ENCODE results near the gene KCND3.

The KCND3 gene

DNA sequence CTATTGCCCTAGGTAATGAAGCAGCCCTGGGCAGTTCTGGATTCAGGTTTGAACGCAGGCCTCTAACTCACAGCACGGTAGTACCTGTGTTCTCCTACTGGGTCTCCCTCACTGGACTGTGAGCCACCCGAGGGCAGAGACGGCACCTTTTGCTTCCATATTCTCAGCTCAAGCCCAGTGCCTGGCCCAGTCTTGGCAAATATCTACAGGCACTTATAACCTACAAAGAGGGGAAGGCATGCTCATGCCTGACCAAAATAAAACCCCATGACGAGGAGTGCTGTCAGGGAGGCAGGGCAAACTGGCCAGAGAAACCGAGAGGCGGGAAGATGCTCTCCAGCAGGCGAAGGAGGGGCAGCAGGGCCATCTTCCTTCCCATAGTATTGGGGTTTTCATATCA lies 142.6 kb downstream of the KCND3 start:
- no peak for TF ChIP-seq ZFX (IDR thresholded peaks at IDR 0.05)
- TF ChIP-seq, protein P1, sequence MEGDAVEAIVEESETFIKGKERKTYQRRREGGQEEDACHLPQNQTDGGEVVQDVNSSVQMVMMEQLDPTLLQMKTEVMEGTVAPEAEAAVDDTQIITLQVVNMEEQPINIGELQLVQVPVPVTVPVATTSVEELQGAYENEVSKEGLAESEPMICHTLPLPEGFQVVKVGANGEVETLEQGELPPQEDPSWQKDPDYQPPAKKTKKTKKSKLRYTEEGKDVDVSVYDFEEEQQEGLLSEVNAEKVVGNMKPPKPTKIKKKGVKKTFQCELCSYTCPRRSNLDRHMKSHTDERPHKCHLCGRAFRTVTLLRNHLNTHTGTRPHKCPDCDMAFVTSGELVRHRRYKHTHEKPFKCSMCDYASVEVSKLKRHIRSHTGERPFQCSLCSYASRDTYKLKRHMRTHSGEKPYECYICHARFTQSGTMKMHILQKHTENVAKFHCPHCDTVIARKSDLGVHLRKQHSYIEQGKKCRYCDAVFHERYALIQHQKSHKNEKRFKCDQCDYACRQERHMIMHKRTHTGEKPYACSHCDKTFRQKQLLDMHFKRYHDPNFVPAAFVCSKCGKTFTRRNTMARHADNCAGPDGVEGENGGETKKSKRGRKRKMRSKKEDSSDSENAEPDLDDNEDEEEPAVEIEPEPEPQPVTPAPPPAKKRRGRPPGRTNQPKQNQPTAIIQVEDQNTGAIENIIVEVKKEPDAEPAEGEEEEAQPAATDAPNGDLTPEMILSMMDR (conservative IDR thresholded peaks at IDR 0.05) = no peak

DNA sequence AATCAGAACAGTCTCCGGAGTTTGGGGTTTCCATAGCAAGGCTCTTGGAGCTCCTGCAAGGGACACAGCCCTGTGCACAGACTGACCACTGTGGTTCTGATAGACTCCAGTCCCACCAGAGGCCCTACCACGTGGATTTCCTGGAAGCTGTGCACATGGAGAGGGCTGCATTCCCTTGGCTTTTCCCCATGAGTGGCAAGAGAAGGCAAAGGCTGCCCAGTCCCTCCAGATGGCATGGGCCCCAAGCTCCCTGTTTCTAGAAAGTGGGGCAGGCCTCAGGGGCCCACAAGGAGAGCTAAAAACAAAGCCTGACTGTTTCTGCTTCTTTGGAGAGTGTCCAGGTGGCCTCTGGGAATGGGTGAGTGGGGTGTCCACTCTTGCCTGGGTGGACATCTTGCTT lies 146.3 kb downstream of the KCND3 start:
- TF ChIP-seq, protein P1 (conservative IDR thresholded peaks at IDR 0.05) = no peak
- TF ChIP-seq ZFX (IDR thresholded peaks at IDR 0.05) = no peak

More for the DNA sequence above, 142.6 kb downstream of the KCND3 start:
- H3K27ac ChIP-seq = no peak overlapping the region

DNA sequence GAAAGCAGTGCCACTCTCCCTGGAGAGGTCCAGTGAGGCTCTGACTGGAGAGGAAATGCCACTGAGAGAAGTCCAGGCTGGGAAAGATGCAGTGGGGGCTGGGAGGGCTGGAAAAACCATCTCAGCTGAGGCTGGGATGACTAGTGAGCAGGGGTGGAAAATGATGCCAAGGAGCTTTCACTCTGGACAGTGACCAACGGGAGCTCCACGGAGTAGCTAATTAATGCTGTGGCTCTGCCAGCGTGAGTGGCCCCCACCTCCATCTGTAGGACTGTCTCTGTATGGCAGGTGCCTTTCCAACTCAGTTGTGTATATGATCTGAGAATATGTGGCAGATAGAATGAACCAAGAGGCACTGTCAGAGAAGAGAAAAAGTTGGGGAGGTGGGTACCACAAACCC lies 147.1 kb downstream of the KCND3 start:
- TF ChIP-seq, protein P1 (conservative IDR thresholded peaks at IDR 0.05) = no peak
- TF ChIP-seq ZFX (IDR thresholded peaks at IDR 0.05) = no peak
- peak overlapping the region; percentile 68 for H3K27ac ChIP-seq

More for the DNA sequence above, 146.3 kb downstream of the KCND3 start:
- H3K27ac ChIP-seq = no peak overlapping the region

DNA sequence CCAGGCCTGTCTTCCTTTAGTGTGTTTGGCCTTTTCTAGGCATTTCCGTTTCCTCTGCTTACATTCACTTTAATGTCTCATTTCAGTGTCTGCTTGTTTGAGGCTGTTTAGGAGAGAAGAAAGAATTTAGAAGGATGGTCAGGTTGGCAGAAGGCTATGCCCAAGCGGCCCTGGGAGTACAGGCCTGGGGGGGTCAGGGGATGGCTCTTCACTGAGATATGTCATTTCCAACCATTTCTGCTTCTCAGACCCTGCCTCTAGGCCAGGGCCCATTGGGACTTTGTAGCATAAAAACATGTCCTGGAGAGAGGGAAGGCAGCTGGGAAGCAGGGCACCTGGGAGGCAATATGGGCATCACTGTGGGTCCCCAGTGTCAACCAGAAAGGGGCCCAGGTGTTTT lies 147.7 kb downstream of the KCND3 start:
- TF ChIP-seq ZFX (IDR thresholded peaks at IDR 0.05) = no peak
- TF ChIP-seq, protein P1 (conservative IDR thresholded peaks at IDR 0.05) = no peak
- peak overlapping the region; percentile 68 for H3K27ac ChIP-seq

DNA sequence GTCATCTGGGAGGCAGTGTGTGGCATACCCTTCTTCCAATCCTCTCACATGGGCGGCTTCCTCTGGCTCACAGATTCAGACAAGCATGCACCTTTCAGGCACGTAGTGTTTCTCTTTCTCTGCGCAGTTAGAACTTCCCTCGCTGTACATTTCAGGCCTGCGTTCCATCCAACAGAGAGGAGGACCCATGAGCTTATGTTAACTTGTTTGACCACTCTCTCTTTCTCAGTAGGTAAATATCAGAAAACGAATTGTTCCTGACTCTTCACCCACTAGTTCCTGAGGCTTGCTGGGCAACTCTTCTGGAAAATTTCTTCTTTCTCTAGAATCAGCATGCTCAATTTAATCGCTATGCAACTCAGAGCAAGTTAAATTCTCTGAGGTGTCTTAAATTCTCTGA lies 148.3 kb downstream of the KCND3 start:
- H3K27ac ChIP-seq = peak overlapping the region; percentile 68
- TF ChIP-seq ZFX (IDR thresholded peaks at IDR 0.05) = no peak
- TF ChIP-seq, protein P1 (conservative IDR thresholded peaks at IDR 0.05) = no peak

DNA sequence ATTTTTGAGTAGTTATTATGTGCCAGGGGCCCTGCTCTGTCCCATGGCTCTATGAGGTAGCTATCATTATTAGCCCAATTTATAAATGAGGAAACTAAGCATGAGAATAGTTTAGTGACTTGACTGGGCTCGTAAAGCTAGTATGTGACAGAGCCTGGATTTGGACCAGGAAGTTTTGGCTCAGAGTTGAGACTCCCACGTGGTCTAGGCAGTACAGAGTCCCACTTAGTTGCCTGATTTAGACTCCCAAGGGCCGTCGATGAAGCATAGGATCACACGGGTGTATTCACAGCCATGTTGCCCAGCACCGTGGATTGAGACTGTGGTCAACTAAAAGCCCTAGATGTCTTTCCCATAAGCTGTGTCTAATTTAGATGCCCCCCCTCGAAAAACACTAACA lies 152.1 kb downstream of the KCND3 start:
- no peak for TF ChIP-seq ZFX (IDR thresholded peaks at IDR 0.05)
- TF ChIP-seq, protein P1 (conservative IDR thresholded peaks at IDR 0.05) = no peak
- no peak overlapping the region for H3K27ac ChIP-seq

DNA sequence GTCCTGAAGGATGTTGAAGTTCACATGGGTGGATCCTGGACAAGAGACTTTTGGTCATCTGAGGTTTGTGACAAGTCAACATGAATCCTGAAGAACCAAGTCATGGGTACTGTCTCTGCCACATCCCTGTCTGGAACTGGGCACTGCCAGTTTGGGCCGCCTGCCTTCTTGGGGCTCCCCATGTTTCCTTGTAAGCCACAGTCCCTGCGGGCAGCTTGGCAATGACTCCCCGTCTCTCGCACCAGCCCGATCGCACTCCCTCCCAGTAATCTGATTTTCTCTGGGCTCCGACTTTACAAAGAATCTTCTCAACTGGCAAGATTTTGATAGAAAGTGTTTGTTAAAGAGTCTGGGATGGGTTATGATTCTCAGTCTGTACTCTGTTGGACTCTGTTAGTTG lies 153.4 kb downstream of the KCND3 start:
- no peak overlapping the region for H3K27ac ChIP-seq
- TF ChIP-seq, protein P1 (conservative IDR thresholded peaks at IDR 0.05) = no peak
- no peak for TF ChIP-seq ZFX (IDR thresholded peaks at IDR 0.05)
